ENCODE results near the gene TTLL10.

Gene TTLL10

DNA sequence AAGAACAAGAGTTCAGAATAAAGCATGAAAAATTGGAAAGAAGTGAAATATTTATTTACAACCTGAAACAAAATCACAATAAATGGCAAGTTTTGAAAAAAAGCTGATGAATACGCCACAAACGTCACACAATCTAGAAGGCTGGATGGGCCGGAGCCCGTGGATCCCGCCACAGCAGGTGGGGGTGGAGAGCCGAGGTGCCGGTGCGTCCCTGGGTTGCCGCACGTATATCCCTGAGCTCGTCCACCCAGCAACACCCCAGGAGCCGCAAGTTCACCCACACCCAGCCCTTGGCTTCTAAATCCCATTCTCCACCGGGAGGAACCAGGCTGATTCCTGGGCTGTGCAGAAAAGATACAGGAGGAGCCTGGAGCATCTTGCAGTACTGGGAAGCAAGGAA is 25.6 kb upstream of the TTLL10 start:
- TF ChIP-seq GATA2 (IDR thresholded peaks at IDR 0.05; ENCODE audit: low read depth, low read length) (no peak), GATA3 (IDR thresholded peaks at IDR 0.05; ENCODE audit: low read depth, low read length) (no peak)

GRCh38 chr1:1148569-1148968 is 25.1 kb upstream of the TTLL10 start:
- TF ChIP-seq GATA3 (IDR thresholded peaks at IDR 0.05; ENCODE audit: low read depth, low read length) (no peak), GATA2 (IDR thresholded peaks at IDR 0.05; ENCODE audit: low read depth, low read length) (no peak)

DNA sequence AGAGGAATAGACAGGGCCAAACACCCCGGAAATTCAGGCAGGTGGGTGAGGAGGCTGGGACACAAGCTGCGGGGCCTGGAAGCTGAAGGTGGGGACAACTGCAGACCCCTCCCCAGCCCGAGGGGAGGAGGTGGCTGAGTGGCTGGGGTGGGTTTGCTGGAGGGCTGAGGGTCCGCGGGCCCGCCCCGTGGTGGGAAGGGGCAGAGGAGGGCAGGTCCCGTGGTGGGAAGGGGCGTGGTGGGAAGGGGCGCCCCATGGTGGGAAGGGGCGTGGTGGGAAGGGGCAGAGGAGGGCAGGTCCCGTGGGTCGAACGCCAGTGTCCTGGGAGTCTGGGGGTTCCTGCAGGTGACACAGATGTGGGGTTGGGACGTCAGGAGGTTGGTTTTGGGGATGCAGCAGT is 24.3 kb upstream of the TTLL10 start:
- TF ChIP-seq GATA3 (IDR thresholded peaks at IDR 0.05; ENCODE audit: low read depth, low read length) (no peak), GATA2 (IDR thresholded peaks at IDR 0.05; ENCODE audit: low read depth, low read length) (no peak)

DNA sequence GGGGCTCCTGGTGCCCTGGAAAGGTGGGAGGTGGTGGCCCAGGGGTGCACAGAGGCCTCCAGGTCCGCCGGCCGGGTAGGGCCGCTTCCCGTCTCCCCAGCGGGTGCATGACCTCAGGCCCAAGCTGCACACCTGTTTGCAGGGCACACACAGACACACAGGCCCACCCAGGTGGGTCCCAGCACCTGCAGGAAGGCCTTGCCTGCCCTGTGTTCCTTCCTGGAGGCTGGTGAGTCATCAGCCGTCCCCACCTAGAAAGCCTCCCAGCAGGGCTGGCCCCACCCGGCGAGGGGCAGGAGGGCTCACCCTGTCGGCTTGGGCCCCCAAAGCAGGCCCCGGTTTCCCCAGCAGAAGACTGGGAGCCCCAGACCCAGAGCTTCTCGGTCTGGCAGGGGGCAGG is 23.6 kb upstream of the TTLL10 start:
- no peak for TF ChIP-seq GATA3 (IDR thresholded peaks at IDR 0.05; ENCODE audit: low read depth, low read length)
- no peak for TF ChIP-seq GATA2 (IDR thresholded peaks at IDR 0.05; ENCODE audit: low read depth, low read length)

DNA sequence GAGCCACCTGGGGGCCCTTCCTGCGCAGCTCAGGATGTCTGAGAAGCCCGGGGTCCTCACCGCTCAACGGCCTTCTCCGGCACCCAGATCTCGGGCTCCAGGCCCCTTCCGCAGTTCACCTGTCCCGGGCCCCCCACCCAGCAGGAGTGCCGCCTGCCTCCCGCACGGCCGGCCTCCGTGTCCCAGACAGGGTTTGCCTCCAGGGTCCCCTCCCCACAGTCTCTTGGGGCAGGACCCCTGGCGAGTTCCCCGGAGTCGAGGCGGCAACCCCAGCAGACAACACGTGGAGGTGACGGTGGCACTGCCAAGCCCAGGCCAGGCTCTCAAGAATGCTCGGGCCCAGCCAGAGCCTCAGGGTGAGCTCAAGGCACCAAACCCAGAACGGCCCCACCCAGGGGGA is 22.4 kb upstream of the TTLL10 start:
- TF ChIP-seq GATA2 (IDR thresholded peaks at IDR 0.05; ENCODE audit: low read depth, low read length) (no peak), GATA3 (IDR thresholded peaks at IDR 0.05; ENCODE audit: low read depth, low read length) (no peak)

DNA sequence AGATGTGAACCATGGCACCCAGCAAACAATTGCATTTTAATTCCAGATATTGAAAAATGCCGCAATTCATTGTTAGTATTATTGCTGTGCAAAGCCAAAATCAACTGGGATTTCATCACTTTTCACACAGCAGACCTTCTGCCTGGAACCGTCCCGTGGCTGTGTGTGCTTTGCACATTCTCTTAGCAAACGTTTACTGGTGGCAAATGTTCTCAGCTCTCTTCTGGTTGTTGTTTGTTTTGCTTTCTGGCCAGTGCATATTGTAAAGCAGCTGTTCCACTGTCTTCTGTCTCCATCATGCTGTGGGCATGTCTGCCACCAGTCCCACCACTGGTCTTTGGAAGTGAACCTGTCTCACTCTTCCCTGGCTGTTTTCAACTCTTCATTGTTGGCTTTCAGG is 19.8 kb upstream of the TTLL10 start:
- TF ChIP-seq GATA3 (IDR thresholded peaks at IDR 0.05; ENCODE audit: low read depth, low read length) (no peak), GATA2 (IDR thresholded peaks at IDR 0.05; ENCODE audit: low read depth, low read length) (no peak)

- TF ChIP-seq GATA3 (IDR thresholded peaks at IDR 0.05; ENCODE audit: low read depth, low read length) (no peak), GATA2 (IDR thresholded peaks at IDR 0.05; ENCODE audit: low read depth, low read length) (no peak)
These were observed 18.4 kb upstream of the TTLL10 start for GRCh38 chr1:1155258-1155657.

- TF ChIP-seq GATA3 (IDR thresholded peaks at IDR 0.05; ENCODE audit: low read depth, low read length), result no peak
- TF ChIP-seq GATA2 (IDR thresholded peaks at IDR 0.05; ENCODE audit: low read depth, low read length), result no peak
These were observed 17.3 kb upstream of the TTLL10 start for GRCh38 chr1:1156140-1157032.

DNA sequence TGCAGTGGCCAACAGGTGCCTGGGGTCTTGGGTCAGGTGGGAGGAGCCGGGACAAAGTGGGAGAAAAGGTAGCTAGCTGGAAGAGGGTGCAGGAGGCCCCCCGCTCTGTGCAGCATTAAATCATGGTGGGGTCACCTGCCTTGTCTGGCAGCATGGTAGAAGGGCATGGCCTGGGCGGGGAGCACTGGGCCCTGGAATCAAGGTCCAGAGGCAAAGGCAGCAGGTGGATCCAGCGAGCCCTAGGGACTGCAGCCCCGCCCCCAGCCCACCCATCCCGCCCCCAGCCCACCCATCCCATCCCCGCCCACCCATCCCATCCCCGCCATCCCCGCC is 16.7 kb upstream of the TTLL10 start:
- TF ChIP-seq GATA2 (IDR thresholded peaks at IDR 0.05; ENCODE audit: low read depth, low read length) (no peak), GATA3 (IDR thresholded peaks at IDR 0.05; ENCODE audit: low read depth, low read length) (no peak)

DNA sequence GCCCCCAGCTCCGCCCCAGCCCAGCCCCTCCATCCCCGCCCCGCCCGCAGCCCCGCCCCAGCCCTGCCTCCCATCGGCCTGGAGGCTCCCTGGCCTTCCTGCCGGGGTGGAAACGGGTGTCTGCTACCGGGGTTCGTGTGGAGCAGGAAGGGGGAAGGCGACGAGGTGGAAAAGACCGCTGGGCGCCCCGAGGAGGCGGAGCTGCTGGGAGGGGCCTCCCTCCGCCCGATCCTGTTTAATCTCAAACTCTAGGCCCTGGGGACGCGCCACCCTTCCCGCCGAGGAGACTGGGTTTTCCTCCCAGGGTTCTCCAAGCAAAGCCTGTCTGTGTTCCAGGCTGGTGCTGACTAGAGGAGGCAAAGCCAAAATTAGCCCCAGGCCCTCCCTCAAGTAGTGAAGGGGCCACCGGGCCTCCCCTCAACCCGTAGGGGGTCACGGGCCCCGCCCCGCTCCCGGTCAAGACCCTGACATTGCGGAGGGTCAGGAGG is 16.2 kb upstream of the TTLL10 start:
- TF ChIP-seq GATA3 (IDR thresholded peaks at IDR 0.05; ENCODE audit: low read depth, low read length) (no peak), GATA2 (IDR thresholded peaks at IDR 0.05; ENCODE audit: low read depth, low read length) (no peak)

DNA sequence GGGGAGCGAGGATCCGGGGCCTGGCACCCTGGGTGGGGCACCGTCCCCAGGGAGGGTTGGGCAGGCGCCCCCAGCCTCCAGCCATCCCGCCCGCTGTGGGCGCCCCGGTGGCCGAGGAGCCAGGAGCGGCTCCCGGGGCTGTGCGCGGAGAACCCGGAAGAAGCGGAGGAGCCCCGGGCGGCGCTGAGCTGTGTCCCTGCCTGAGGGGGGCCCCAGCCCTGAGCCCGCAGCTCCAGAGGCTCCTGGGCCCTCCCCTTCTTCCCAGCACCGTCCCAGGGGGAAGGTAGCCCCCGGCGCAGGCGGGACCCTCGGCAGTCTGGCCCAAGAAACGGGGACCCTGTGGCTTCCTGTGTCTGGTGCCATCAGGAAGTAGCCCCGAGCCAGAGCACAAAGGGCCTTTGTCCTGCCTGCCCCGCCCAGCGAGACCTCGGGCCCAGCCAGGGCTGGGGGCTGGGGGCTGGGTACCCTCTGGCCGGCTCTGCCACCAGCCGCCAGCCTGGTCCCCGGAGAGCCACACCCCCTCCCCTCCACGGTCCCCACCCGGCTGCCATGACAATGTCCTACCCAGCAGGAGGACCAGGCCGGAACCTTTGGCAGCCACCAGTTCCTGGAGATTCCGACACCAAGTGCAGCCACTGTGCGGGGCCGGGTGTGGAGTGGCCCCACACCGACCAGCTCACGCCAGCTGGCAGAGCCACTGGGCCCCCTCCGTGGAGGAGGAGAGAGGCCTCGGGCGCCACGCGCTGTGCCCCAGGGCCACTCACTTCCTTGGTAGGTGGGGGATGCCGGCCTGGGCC is 15.6 kb upstream of the TTLL10 start:
- no peak for TF ChIP-seq GATA2 (IDR thresholded peaks at IDR 0.05; ENCODE audit: low read depth, low read length)
- TF ChIP-seq GATA3 (IDR thresholded peaks at IDR 0.05; ENCODE audit: low read depth, low read length), result no peak

- TF ChIP-seq GATA2 (IDR thresholded peaks at IDR 0.05; ENCODE audit: low read depth, low read length), result no peak
- TF ChIP-seq GATA3 (IDR thresholded peaks at IDR 0.05; ENCODE audit: low read depth, low read length), result no peak
These were observed 13.3 kb upstream of the TTLL10 start for GRCh38 chr1:1160281-1160930.

GRCh38 chr1:1161078-1161682 is 12.5 kb upstream of the TTLL10 start:
- TF ChIP-seq GATA3 (IDR thresholded peaks at IDR 0.05; ENCODE audit: low read depth, low read length), result no peak
- TF ChIP-seq GATA2 (IDR thresholded peaks at IDR 0.05; ENCODE audit: low read depth, low read length), result no peak

- no peak for TF ChIP-seq GATA2 (IDR thresholded peaks at IDR 0.05; ENCODE audit: low read depth, low read length)
- TF ChIP-seq GATA3 (IDR thresholded peaks at IDR 0.05; ENCODE audit: low read depth, low read length), result no peak
These were observed 12.0 kb upstream of the TTLL10 start for GRCh38 chr1:1161683-1162079.

All from SH-SY5Y (cell line).